Measurements from ENCODE around the gene C3orf85.

C3orf85 gene

DNA sequence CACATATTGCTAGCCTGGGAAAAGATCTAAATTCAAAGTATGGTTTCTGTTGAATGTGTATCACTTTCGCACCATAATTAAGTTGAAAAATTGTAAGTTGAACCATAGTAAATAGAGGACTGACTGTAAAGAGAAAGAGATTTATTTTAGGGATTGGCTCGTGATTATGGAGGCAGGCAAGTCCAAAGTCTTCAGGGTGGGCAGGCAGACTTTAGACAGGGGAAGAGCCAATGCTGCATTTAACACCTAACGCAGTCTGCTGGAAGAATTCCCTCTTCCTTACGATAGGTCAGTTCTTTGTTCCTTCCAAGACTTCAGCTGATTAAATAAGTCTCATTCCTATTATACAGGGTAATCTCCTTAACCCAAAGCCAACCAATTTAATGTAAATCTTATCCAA lies 15.8 kb downstream of the C3orf85 start:
- Histone ChIP-seq H3K36me3 (ENCODE audit: control insufficient read depth, insufficient read depth, low read length, severe bottlenecking) (no peaks in the 10 kb centered on the region), H3K9me3 (ENCODE audit: control insufficient read depth, low read length) (no peaks in the 10 kb centered on the region), H3K9ac (ENCODE audit: low read length) (no peak overlapping the region), H3K4me1 (ENCODE audit: control insufficient read depth, insufficient read depth, low read length) (no peaks in the 10 kb centered on the region), H3K27me3 (replicated peaks; ENCODE audit: control insufficient read depth, insufficient read depth, low read length) (no peaks in the 10 kb centered on the region), H3K4me3 (ENCODE audit: low read length) (no peak overlapping the region)
- DNase-seq (ENCODE audit: low read depth) = no peak

DNA sequence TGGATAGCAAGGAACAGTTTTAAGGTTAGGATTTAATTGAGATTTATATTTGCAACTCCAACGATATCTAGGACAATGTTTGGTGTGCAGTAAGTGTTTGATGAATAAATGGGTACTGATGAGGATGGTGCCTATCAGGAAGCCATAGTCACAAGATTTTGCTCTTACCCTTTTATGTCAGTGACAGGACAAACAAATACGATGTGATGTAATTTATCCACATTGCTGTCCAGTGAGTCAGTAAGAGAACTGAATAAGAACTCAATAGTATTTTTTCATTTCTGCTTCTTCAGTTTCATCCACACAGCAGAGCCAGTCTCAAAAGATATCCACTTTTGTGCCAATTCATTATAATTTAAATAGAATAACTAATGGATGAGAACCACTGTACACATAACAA lies 18.5 kb downstream of the C3orf85 start:
- H3K9me3 ChIP-seq (ENCODE audit: control insufficient read depth, low read length) = no peaks in the 10 kb centered on the region
- H3K9ac ChIP-seq (ENCODE audit: low read length) = no peak overlapping the region
- DNase-seq (ENCODE audit: low read depth) = no peak
- H3K4me1 ChIP-seq (ENCODE audit: control insufficient read depth, insufficient read depth, low read length) = no peaks in the 10 kb centered on the region
- H3K4me3 ChIP-seq (ENCODE audit: low read length) = no peak overlapping the region
- H3K27me3 ChIP-seq (replicated peaks; ENCODE audit: control insufficient read depth, insufficient read depth, low read length) = no peaks in the 10 kb centered on the region
- H3K36me3 ChIP-seq (ENCODE audit: control insufficient read depth, insufficient read depth, low read length, severe bottlenecking) = no peaks in the 10 kb centered on the region

DNA sequence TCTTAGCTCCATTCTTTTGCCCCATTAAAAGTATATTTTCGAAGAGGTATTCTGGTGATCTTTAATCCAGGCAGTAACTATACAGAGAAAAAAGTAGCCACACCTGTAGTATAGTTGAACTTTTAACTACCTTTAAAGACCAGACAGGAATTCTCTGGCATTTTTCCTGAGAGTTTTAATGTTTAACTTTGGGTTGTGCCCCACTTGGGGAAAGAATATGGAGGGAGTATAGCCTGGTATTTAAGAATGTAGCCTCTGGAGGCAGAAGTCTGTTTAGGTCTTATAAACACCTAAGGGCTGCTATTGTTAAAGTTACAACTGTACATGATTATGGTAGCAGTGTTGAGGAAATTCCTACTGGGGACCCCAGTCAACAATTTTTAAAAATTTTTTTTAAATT lies 19.3 kb downstream of the C3orf85 start:
- Histone ChIP-seq H3K27me3 (replicated peaks; ENCODE audit: control insufficient read depth, insufficient read depth, low read length) (no peaks in the 10 kb centered on the region), H3K4me3 (ENCODE audit: low read length) (no peak overlapping the region), H3K4me1 (ENCODE audit: control insufficient read depth, insufficient read depth, low read length) (no peaks in the 10 kb centered on the region), H3K9me3 (ENCODE audit: control insufficient read depth, low read length) (no peaks in the 10 kb centered on the region), H3K36me3 (ENCODE audit: control insufficient read depth, insufficient read depth, low read length, severe bottlenecking) (no peaks in the 10 kb centered on the region), H3K9ac (ENCODE audit: low read length) (no peak overlapping the region)
- no peak for DNase-seq (ENCODE audit: low read depth)

DNA sequence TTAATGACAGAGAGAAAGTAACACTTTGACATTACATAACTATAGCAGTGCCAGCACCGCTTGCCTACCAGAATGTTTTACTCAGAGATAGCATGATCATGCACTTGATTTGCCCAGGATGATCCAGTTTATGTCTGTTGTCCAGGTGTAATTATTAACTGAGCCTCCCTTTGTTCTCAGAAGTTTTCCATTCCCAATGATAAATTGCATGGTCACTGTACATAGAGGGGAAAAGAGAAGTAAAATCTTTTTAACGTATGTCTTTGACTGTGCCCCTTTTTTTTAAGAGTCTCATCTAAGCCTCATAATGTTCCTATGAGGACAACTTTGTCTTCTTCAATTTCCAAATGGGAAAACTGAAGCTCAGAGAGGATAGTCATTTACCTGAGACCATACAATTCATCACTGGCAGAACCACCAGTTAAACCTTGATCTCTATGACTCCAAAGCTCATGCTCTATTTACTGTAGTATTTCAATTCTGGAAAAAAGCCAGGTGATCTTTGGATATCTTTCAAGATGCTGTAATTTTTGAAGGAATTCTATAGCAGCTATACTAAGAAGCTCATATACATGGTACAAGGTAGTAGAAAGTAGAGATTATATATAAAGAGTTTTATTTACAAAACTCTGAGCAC lies 25.1 kb downstream of the C3orf85 start:
- no peak overlapping the region for H3K4me3 ChIP-seq (ENCODE audit: low read length)
- H3K9ac ChIP-seq (ENCODE audit: low read length) = no peak overlapping the region
- no peaks in the 10 kb centered on the region for H3K9me3 ChIP-seq (ENCODE audit: control insufficient read depth, low read length)
- no peaks in the 10 kb centered on the region for H3K27me3 ChIP-seq (replicated peaks; ENCODE audit: control insufficient read depth, insufficient read depth, low read length)
- DNase-seq (ENCODE audit: low read depth) = no peak
- H3K4me1 ChIP-seq (ENCODE audit: control insufficient read depth, insufficient read depth, low read length) = no peaks in the 10 kb centered on the region
- H3K36me3 ChIP-seq (ENCODE audit: control insufficient read depth, insufficient read depth, low read length, severe bottlenecking) = no peaks in the 10 kb centered on the region

DNA sequence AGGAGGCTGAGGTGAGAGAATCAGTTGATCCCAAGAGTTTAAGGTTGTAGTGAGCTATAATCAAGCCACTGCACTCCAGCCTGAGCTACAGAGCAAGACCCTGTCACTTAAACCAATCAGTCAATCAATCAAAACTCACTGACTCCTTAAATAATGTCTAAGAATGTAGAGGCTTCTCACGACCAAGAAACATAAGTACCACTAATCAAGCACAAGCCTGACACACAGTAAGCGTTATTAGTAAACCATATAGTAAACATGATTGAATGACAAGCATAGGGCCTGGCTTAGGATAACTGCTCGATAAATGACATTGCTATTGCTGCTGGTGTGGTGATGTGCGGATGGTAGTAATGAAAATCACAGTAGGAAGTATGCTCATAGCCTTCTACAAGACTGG lies 29.4 kb downstream of the C3orf85 start:
- no peaks in the 10 kb centered on the region for H3K4me1 ChIP-seq (ENCODE audit: control insufficient read depth, insufficient read depth, low read length)
- H3K27me3 ChIP-seq (replicated peaks; ENCODE audit: control insufficient read depth, insufficient read depth, low read length) = no peaks in the 10 kb centered on the region
- no peaks in the 10 kb centered on the region for H3K9me3 ChIP-seq (ENCODE audit: control insufficient read depth, low read length)
- H3K9ac ChIP-seq (ENCODE audit: low read length) = no peak overlapping the region
- H3K36me3 ChIP-seq (ENCODE audit: control insufficient read depth, insufficient read depth, low read length, severe bottlenecking) = no peaks in the 10 kb centered on the region
- DNase-seq (ENCODE audit: low read depth) = no peak
- H3K4me3 ChIP-seq (ENCODE audit: low read length) = no peak overlapping the region

DNA sequence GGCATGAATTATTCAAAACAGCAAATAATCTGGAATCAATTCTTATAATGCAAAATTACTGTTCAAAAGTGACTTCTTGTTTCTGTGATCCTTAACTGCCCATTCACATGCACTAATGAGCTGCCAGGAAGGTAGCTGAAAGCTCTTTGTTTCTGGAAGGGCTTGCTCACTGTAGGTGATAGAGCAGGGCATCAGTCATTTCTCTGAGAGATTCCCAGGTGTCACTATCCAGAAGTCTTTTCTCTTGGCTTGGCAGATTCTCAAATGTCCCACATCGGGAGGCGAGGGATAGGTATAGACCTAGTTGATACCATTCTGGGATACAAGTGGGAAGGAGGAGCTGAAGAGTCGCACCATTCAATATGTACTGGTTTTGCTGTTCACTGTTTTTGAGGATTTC lies 35.0 kb downstream of the C3orf85 start:
- H3K9ac ChIP-seq (ENCODE audit: low read length) = no peak overlapping the region
- no peak for DNase-seq (ENCODE audit: low read depth)
- no peak overlapping the region for H3K4me3 ChIP-seq (ENCODE audit: low read length)
- no peaks in the 10 kb centered on the region for H3K27me3 ChIP-seq (replicated peaks; ENCODE audit: control insufficient read depth, insufficient read depth, low read length)
- no peaks in the 10 kb centered on the region for H3K9me3 ChIP-seq (ENCODE audit: control insufficient read depth, low read length)
- H3K4me1 ChIP-seq (ENCODE audit: control insufficient read depth, insufficient read depth, low read length) = no peaks in the 10 kb centered on the region
- no peaks in the 10 kb centered on the region for H3K36me3 ChIP-seq (ENCODE audit: control insufficient read depth, insufficient read depth, low read length, severe bottlenecking)

DNA sequence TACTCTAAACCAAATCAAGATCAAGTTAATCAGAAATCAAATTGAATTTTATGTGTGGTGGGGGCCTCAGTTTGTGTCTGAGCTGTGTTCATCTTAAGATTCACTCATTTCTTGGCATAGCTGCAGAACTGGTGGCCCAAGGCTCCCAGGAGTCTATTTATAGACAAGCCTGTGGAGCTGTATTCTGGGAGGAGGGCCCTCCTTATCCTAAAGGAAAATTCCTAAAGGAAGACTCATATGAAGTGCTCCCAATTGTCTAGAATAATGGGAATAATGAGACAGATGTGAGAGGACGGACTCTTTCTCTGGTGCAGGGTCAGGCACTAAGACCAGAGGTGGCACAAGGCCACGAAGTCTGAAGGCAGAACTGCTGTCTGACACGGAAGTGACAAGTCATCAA lies 38.9 kb downstream of the C3orf85 start:
- DNase-seq (ENCODE audit: low read depth) = no peak

DNA sequence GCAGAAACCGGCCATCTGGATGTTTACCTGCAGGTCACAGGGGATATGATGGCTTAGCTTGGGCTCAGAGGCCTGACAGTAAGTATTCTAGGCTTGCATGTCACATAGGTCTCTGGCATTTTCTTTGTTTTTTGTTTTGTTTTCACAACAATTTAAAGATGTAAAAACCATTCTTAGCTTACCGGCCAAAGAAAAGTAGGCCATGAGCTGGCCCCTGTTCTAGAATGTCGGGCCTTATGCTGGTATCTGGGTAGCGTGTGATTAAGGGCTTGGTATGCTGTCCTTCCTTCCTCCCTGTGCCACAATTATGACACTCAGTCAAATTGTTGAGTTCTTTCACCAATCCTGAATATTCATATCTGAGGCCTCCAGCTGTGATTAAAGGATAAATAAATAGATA lies 40.2 kb downstream of the C3orf85 start:
- H3K27me3 ChIP-seq (replicated peaks; ENCODE audit: control insufficient read depth, insufficient read depth, low read length) = no peaks in the 10 kb centered on the region
- H3K4me3 ChIP-seq (ENCODE audit: low read length) = no peak overlapping the region
- no peaks in the 10 kb centered on the region for H3K4me1 ChIP-seq (ENCODE audit: control insufficient read depth, insufficient read depth, low read length)
- DNase-seq (ENCODE audit: low read depth) = no peak
- H3K9me3 ChIP-seq (ENCODE audit: control insufficient read depth, low read length) = no peaks in the 10 kb centered on the region
- no peak overlapping the region for H3K9ac ChIP-seq (ENCODE audit: low read length)
- H3K36me3 ChIP-seq (ENCODE audit: control insufficient read depth, insufficient read depth, low read length, severe bottlenecking) = no peaks in the 10 kb centered on the region

More for the DNA sequence above, 38.9 kb downstream of the C3orf85 start:
- Histone ChIP-seq H3K4me3 (ENCODE audit: low read length) (no peak overlapping the region), H3K36me3 (ENCODE audit: control insufficient read depth, insufficient read depth, low read length, severe bottlenecking) (no peaks in the 10 kb centered on the region), H3K4me1 (ENCODE audit: control insufficient read depth, insufficient read depth, low read length) (no peaks in the 10 kb centered on the region), H3K9ac (ENCODE audit: low read length) (no peak overlapping the region), H3K9me3 (ENCODE audit: control insufficient read depth, low read length) (no peaks in the 10 kb centered on the region), H3K27me3 (replicated peaks; ENCODE audit: control insufficient read depth, insufficient read depth, low read length) (no peaks in the 10 kb centered on the region)

DNA sequence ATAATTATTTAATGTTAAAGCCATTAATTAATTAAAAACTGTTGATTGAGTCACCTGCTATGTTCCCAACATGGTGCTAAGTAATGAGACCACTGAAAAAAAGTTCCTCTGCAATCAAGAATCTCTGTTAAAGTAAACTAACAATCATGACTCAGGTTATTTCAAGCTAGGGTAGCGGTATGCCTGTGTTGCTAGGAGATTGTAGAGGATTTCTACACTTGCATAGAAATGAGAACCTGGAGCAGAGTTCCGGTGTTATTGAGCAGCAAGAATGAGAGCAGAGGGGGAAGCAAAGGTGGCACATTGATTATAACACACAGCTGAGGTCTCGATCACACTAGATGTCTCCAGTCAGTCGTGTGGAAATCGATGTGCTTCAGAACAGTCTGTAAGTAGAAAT lies 41.4 kb downstream of the C3orf85 start:
- H3K4me1 ChIP-seq (ENCODE audit: control insufficient read depth, insufficient read depth, low read length) = no peaks in the 10 kb centered on the region
- DNase-seq (ENCODE audit: low read depth) = no peak
- H3K27me3 ChIP-seq (replicated peaks; ENCODE audit: control insufficient read depth, insufficient read depth, low read length) = no peaks in the 10 kb centered on the region
- no peaks in the 10 kb centered on the region for H3K9me3 ChIP-seq (ENCODE audit: control insufficient read depth, low read length)
- no peak overlapping the region for H3K9ac ChIP-seq (ENCODE audit: low read length)
- no peaks in the 10 kb centered on the region for H3K36me3 ChIP-seq (ENCODE audit: control insufficient read depth, insufficient read depth, low read length, severe bottlenecking)
- no peak overlapping the region for H3K4me3 ChIP-seq (ENCODE audit: low read length)

DNA sequence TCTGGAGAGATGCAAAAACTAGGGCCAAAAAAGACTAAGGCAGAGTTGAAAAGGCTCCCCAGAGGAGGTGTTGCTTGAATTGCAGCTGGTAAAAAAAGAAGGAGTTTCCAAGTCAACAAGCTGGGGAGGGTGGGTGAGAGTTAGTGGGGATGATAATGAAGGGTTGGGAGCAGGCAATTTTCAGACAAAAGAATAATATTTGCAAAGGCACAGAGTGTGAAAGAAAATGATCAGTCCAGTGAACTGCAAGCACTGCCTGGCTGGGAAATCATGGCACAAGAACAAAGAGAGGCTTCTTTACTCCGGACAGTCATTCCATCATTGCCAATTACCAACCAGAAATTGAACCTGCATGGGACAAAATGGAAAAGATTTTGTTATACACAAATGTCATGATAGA lies 42.2 kb downstream of the C3orf85 start:
- Histone ChIP-seq H3K27me3 (replicated peaks; ENCODE audit: control insufficient read depth, insufficient read depth, low read length) (no peaks in the 10 kb centered on the region), H3K36me3 (ENCODE audit: control insufficient read depth, insufficient read depth, low read length, severe bottlenecking) (no peaks in the 10 kb centered on the region), H3K4me1 (ENCODE audit: control insufficient read depth, insufficient read depth, low read length) (no peaks in the 10 kb centered on the region)

DNA sequence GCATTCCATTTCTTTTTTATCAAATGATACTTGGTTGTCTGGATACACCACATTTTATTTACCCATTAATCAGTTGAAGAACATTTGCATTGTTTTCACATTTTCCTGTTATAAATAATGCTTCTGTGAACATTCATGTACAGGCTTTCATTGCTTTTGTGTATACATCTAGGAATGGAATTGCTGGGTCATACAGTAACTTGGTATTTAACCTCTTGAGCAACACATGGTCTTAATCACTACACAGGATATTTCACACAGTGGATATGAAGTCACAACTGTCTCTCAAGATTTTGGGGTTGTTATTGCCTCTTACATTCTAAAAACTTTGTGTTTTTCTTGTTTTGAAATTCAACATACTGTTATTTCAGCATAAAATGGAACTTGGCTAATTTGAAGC lies 48.2 kb downstream of the C3orf85 start:
- no peaks in the 10 kb centered on the region for H3K36me3 ChIP-seq (ENCODE audit: control insufficient read depth, insufficient read depth, low read length, severe bottlenecking)
- no peaks in the 10 kb centered on the region for H3K4me1 ChIP-seq (ENCODE audit: control insufficient read depth, insufficient read depth, low read length)
- no peaks in the 10 kb centered on the region for H3K27me3 ChIP-seq (replicated peaks; ENCODE audit: control insufficient read depth, insufficient read depth, low read length)
- H3K9me3 ChIP-seq (ENCODE audit: control insufficient read depth, low read length) = no peaks in the 10 kb centered on the region
- H3K4me3 ChIP-seq (ENCODE audit: low read length) = no peak overlapping the region
- no peak for DNase-seq (ENCODE audit: low read depth)
- H3K9ac ChIP-seq (ENCODE audit: low read length) = no peak overlapping the region

More for the DNA sequence above, 42.2 kb downstream of the C3orf85 start:
- Histone ChIP-seq H3K9ac (ENCODE audit: low read length) (no peak overlapping the region), H3K9me3 (ENCODE audit: control insufficient read depth, low read length) (no peaks in the 10 kb centered on the region), H3K4me3 (ENCODE audit: low read length) (no peak overlapping the region)
- no peak for DNase-seq (ENCODE audit: low read depth)

DNA sequence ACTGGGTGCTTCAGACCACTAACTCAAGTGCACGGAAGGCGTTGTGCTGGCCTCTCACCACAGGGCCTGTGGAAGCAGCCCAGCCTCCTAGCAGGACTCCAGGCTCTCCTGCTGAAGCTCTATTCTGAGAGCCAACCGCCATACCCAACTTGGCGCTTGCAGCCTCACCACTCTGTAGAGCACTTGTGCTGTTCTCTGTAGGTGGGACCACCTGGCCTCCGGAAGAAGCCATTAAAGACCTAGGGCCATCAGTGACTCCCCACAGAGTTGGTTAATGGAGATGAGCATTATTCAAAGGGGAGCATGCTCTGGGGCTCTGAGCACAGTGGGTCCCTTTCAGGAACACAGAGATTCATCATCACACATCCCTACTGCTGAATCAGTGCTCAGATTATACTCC lies 50.9 kb downstream of the C3orf85 start:
- no peak for DNase-seq (ENCODE audit: low read depth)

More for the DNA sequence above, 50.9 kb downstream of the C3orf85 start:
- Histone ChIP-seq H3K36me3 (ENCODE audit: control insufficient read depth, insufficient read depth, low read length, severe bottlenecking) (no peaks in the 10 kb centered on the region), H3K9me3 (ENCODE audit: control insufficient read depth, low read length) (no peaks in the 10 kb centered on the region), H3K4me3 (ENCODE audit: low read length) (no peak overlapping the region), H3K27me3 (replicated peaks; ENCODE audit: control insufficient read depth, insufficient read depth, low read length) (no peaks in the 10 kb centered on the region), H3K9ac (ENCODE audit: low read length) (no peak overlapping the region), H3K4me1 (ENCODE audit: control insufficient read depth, insufficient read depth, low read length) (no peaks in the 10 kb centered on the region)
